Activated CD8-positive, alpha-beta memory T cell treated with anti-CD3 and anti-CD28 coated beads, Interleukin-2, amount 10 ng/mL, durations not matched to agents 7 days and 5 days (primary cell): ENCODE results near the gene EBF4. TPM values are rescaled to one million over a fixed set of nuclear protein-coding genes. Genes with fewer than 3 reads are reported as not detected.

Source experiments
- ATAC-seq: fragments of 150-1000 bp; cut with Tn5 transposase; one replicate; pipeline ENCODE4 v1.10.0; 2021; ENCODE audit warnings: moderate library complexity
- CTCF ChIA-PET: fragments of 350-600 bp; sonication (Branson Sonifier 250); formaldehyde crosslinking; loops from one replicate; lab custom pipeline; 2021; ENCODE audit warnings: antibody characterized with exemption; lab: Charles Lee
- DNase-seq: peaks from one replicate; pipeline ENCODE4 v3.0.0-alpha.2; 2020
- H3K27ac Mint-ChIP-seq: one replicate; pipeline ENCODE4 v1.8.0; 2021; ENCODE audit warnings: mild to moderate bottlenecking, mixed read lengths
- H3K27me3 Mint-ChIP-seq: one replicate; pipeline ENCODE4 v1.8.0; 2021; ENCODE audit warnings: mixed read lengths
- H3K36me3 Mint-ChIP-seq: one replicate; pipeline ENCODE4 v1.8.0; 2021; ENCODE audit warnings: mild to moderate bottlenecking, mixed read lengths
- H3K4me1 Mint-ChIP-seq: one replicate; pipeline ENCODE4 v1.8.0; 2021; ENCODE audit warnings: mixed read lengths
- H3K4me3 Mint-ChIP-seq: one replicate; pipeline ENCODE4 v1.8.0; 2021; ENCODE audit warnings: mild to moderate bottlenecking, moderate library complexity, mixed read lengths
- H3K9me3 Mint-ChIP-seq: one replicate; pipeline ENCODE4 v1.8.0; 2022; ENCODE audit warnings: low read depth, mixed read lengths
- total RNA-seq, 2 experiments: library from RNA; stranded (reverse); gene quantifications; one replicate each; pipeline ENCODE4 v1.2.3, GENCODE V29; 2021

EBF4 gene
- total RNA-seq, 2 experiments from 2014 or later = 1.3 to 3.1 TPM

- CTCF ChIA-PET = interaction anchor here (1.1 to 1.3 kb wide), 3 partner anchors 20 to 45 kb away, joined by 3 to 5 read pairs (median 4); no protein-coding TSS in a partner anchor
- peaks cover 19% of the 10 kb centered on the region for H3K4me1 Mint-ChIP-seq
- DNase-seq (no peak), ATAC-seq (no peak)
- H3K9me3 Mint-ChIP-seq = no peaks in the 10 kb centered on the region
- H3K27me3 Mint-ChIP-seq = peaks cover 8% of the 10 kb centered on the region
- no peaks in the 10 kb centered on the region for H3K36me3 Mint-ChIP-seq
- H3K4me3 Mint-ChIP-seq = no peak overlapping the region
- H3K27ac Mint-ChIP-seq = no peak overlapping the region
These were observed 16.1 kb downstream of the EBF4 start for GRCh38 chr20:2708665-2709064.

DNA sequence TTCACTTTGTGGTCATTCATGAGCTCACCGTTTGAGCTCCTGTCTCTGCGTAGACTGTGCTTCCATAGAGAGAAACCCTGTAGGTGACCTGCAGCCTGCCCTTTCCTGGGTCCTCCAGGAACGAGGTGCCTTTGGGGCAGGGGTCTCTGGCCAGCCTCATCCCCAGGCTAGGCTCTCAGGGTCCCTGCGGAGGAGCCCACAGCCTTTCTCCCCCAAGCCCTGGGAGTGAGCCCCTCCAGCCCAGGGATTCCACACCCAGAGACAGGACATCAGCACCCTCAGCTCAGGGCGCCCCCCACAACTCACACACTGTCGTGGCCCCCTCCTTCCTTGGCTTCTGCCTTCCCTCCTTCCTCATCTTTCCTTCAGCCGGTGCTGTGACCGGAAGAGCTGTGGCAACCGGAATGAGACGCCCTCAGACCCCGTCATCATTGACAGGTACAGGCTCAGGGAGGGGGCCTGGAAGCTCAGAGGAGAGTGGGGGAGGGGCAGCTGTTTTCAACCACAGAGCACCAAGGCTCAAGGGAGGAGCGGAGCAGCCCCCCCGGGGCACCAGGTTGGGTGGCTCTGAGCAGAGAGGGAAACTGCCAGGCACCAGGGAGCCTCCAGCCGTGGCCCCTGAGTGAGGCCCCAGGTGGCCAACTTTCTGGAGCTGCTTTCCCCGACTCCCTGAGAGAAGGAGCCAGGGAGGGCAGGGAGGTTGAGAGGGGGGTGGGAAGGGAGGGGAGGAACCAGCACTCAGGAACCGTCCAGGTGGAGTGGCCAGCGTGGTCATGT lies 16.8 kb downstream of the EBF4 start:
- H3K27ac Mint-ChIP-seq = no peak overlapping the region
- H3K27me3 Mint-ChIP-seq = peaks cover 8% of the 10 kb centered on the region

GRCh38 chr20:2713285-2713684 lies 20.7 kb downstream of the EBF4 start:
- Mint-ChIP-seq H3K4me3 (no peak overlapping the region), H3K9me3 (no peaks in the 10 kb centered on the region), H3K4me1 (peaks cover 3% of the 10 kb centered on the region), H3K27ac (no peak overlapping the region), H3K36me3 (no peaks in the 10 kb centered on the region), H3K27me3 (peaks cover 10% of the 10 kb centered on the region)
- DNase-seq (no peak), ATAC-seq (no peak)
- CTCF ChIA-PET = interaction anchor here (0.6 to 2.8 kb wide), 16 partner anchors 11 to 138 kb away, joined by 3 to 28 read pairs (median 4); partner anchors contain the start of gene NOP56

More for the DNA sequence above, 16.8 kb downstream of the EBF4 start:
- Mint-ChIP-seq H3K9me3 (no peaks in the 10 kb centered on the region), H3K4me1 (peaks cover 19% of the 10 kb centered on the region), H3K36me3 (no peaks in the 10 kb centered on the region), H3K4me3 (no peak overlapping the region)
- ATAC-seq (no peak), DNase-seq (no peak)
- CTCF ChIA-PET = interaction anchor here (1.0 to 3.2 kb wide), 5 partner anchors 16 to 344 kb away, joined by 3 to 13 read pairs (median 4); no protein-coding TSS in a partner anchor

GRCh38 chr20:2729251-2729713 lies 36.7 kb downstream of the EBF4 start:
- H3K4me1 Mint-ChIP-seq = peaks cover 7% of the 10 kb centered on the region
- peaks cover 8% of the 10 kb centered on the region for H3K36me3 Mint-ChIP-seq
- CTCF ChIA-PET = interaction anchor here (0.8 to 3.5 kb wide), 12 partner anchors 10 to 207 kb away, joined by 3 to 28 read pairs (median 4); no protein-coding TSS in a partner anchor
- H3K27ac Mint-ChIP-seq = peak overlapping the region; percentile 66
- peaks cover 5% of the 10 kb centered on the region for H3K9me3 Mint-ChIP-seq
- H3K27me3 Mint-ChIP-seq = peaks cover 41% of the 10 kb centered on the region
- no peak for DNase-seq
- peak; percentile 78 for ATAC-seq
- H3K4me3 Mint-ChIP-seq = no peak overlapping the region

GRCh38 chr20:2729791-2730190 lies 37.2 kb downstream of the EBF4 start:
- H3K27ac Mint-ChIP-seq = no peak overlapping the region
- peaks cover 7% of the 10 kb centered on the region for H3K4me1 Mint-ChIP-seq
- ATAC-seq = no peak
- no peak for DNase-seq
- CTCF ChIA-PET = interaction anchor here (0.7 to 3.5 kb wide), 9 partner anchors 12 to 122 kb away, joined by 3 to 28 read pairs (median 8); no protein-coding TSS in a partner anchor
- peaks cover 8% of the 10 kb centered on the region for H3K36me3 Mint-ChIP-seq
- no peak overlapping the region for H3K4me3 Mint-ChIP-seq
- H3K9me3 Mint-ChIP-seq = peaks cover 5% of the 10 kb centered on the region
- peaks cover 38% of the 10 kb centered on the region for H3K27me3 Mint-ChIP-seq

DNA sequence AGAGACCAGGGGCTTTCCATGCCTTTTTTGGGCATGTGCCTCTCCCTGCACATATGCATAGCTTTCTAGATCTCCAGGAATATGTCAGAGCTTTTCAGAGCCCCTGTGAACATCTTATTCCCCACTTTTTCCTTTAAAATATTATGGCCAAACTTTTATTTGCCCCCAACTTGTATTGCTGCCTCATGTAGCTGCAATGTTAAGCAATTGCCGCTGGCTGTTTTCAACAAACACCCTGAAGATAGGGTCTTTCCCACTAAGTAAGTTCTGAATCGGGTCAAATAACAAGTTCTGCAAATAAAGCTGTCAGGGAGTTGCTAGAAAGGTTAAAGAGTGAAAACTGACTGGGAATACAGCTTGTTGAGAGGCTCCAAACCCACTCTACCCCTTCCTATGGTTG lies 42.3 kb downstream of the EBF4 start:
- Mint-ChIP-seq H3K4me3 (no peak overlapping the region), H3K27me3 (peaks cover 20% of the 10 kb centered on the region), H3K27ac (no peak overlapping the region), H3K9me3 (peaks cover 5% of the 10 kb centered on the region), H3K36me3 (peaks cover 6% of the 10 kb centered on the region), H3K4me1 (no peaks in the 10 kb centered on the region)
- CTCF ChIA-PET = interaction anchor here (0.7 to 1.5 kb wide), 2 partner anchors 18 to 22 kb away, joined by 3 to 4 read pairs; no protein-coding TSS in a partner anchor
- DNase-seq (no peak), ATAC-seq (no peak)

- H3K27me3 Mint-ChIP-seq = peaks cover 20% of the 10 kb centered on the region
- H3K4me1 Mint-ChIP-seq = peaks cover 10% of the 10 kb centered on the region
- peaks cover 6% of the 10 kb centered on the region for H3K36me3 Mint-ChIP-seq
These were observed 43.9 kb downstream of the EBF4 start for GRCh38 chr20:2736441-2736840.

GRCh38 chr20:2738331-2739041 lies 45.9 kb downstream of the EBF4 start:
- CTCF ChIA-PET = interaction anchor here (1.5 to 6.5 kb wide), 2 partner anchors 25 to 51 kb away, joined by 3 to 101 read pairs; no protein-coding TSS in a partner anchor
- peaks cover under 1% of the 10 kb centered on the region for H3K36me3 Mint-ChIP-seq
- no peak overlapping the region for H3K27ac Mint-ChIP-seq
- no peaks in the 10 kb centered on the region for H3K9me3 Mint-ChIP-seq
- no peak for DNase-seq
- no peak for ATAC-seq
- peaks cover 18% of the 10 kb centered on the region for H3K27me3 Mint-ChIP-seq
- H3K4me3 Mint-ChIP-seq = no peak overlapping the region
- peaks cover 30% of the 10 kb centered on the region for H3K4me1 Mint-ChIP-seq

More at GRCh38 chr20:2736441-2736840, 43.9 kb downstream of the EBF4 start:
- DNase-seq (no peak), ATAC-seq (no peak)
- H3K4me3 Mint-ChIP-seq = no peak overlapping the region
- peaks cover 5% of the 10 kb centered on the region for H3K9me3 Mint-ChIP-seq
- no peak overlapping the region for H3K27ac Mint-ChIP-seq
- CTCF ChIA-PET = interaction anchor here (1.2 kb wide), 1 partner anchor 48 kb away, joined by 3 read pairs; no protein-coding TSS in a partner anchor

GRCh38 chr20:2739042-2739398 lies 46.4 kb downstream of the EBF4 start:
- no peak overlapping the region for H3K27ac Mint-ChIP-seq
- no peak for ATAC-seq
- peaks cover 30% of the 10 kb centered on the region for H3K4me1 Mint-ChIP-seq
- H3K9me3 Mint-ChIP-seq = no peaks in the 10 kb centered on the region
- no peak for DNase-seq
- no peaks in the 10 kb centered on the region for H3K36me3 Mint-ChIP-seq
- CTCF ChIA-PET = interaction anchor here (0.7 to 6.5 kb wide), 2 partner anchors 14 to 52 kb away, joined by 3 to 101 read pairs; no protein-coding TSS in a partner anchor
- peaks cover 19% of the 10 kb centered on the region for H3K27me3 Mint-ChIP-seq
- H3K4me3 Mint-ChIP-seq = no peak overlapping the region

GRCh38 chr20:2740702-2741101 lies 48.1 kb downstream of the EBF4 start:
- H3K27me3 Mint-ChIP-seq = peaks cover 11% of the 10 kb centered on the region
- DNase-seq (no peak), ATAC-seq (no peak)
- CTCF ChIA-PET = interaction anchor here (1.0 to 6.5 kb wide), 11 partner anchors 9 to 89 kb away, joined by 3 to 101 read pairs (median 8); partner anchors contain the start of genes EBF4 and NOP56
- H3K4me1 Mint-ChIP-seq = peaks cover 32% of the 10 kb centered on the region
- H3K4me3 Mint-ChIP-seq = no peak overlapping the region
- H3K9me3 Mint-ChIP-seq = no peaks in the 10 kb centered on the region
- no peak overlapping the region for H3K27ac Mint-ChIP-seq
- no peaks in the 10 kb centered on the region for H3K36me3 Mint-ChIP-seq

GRCh38 chr20:2741463-2741862 lies 48.9 kb downstream of the EBF4 start:
- peak; percentile 80 for DNase-seq
- H3K4me1 Mint-ChIP-seq = peaks cover 32% of the 10 kb centered on the region
- no peaks in the 10 kb centered on the region for H3K9me3 Mint-ChIP-seq
- H3K27ac Mint-ChIP-seq = peak overlapping the region; percentile 28
- peaks cover 11% of the 10 kb centered on the region for H3K27me3 Mint-ChIP-seq
- peak overlapping the region; percentile 2 for H3K4me3 Mint-ChIP-seq
- no peaks in the 10 kb centered on the region for H3K36me3 Mint-ChIP-seq
- ATAC-seq = peak; percentile 77
- CTCF ChIA-PET = interaction anchor here (0.7 to 6.5 kb wide), 25 partner anchors 8 to 124 kb away, joined by 3 to 101 read pairs (median 4); partner anchors contain the start of genes EBF4, NOP56, PCED1A and VPS16

DNA sequence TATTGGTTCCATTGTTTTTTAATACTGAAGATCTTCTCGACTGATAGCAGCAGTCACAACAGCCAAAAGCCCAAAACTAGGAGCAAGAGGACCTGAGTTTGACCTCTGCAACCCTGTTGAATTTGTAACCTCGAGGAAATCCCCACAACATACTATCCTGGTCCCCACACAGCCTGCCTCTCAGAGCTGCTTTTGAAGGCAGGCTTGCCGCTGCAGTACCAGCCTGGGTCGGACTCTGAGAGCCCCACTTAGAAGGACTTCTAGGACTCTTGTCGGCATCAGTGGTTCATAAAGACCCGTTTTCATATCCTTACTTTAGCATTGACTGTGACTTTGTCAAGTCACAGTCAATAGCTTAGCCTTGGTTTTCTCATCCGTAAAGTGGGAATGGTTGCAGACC lies 49.3 kb downstream of the EBF4 start:
- H3K27ac Mint-ChIP-seq = no peak overlapping the region
- peaks cover 32% of the 10 kb centered on the region for H3K4me1 Mint-ChIP-seq
- peaks cover 10% of the 10 kb centered on the region for H3K27me3 Mint-ChIP-seq
- CTCF ChIA-PET = interaction anchor here (0.7 to 6.5 kb wide), 25 partner anchors 9 to 124 kb away, joined by 3 to 101 read pairs (median 4); partner anchors contain the start of genes EBF4, NOP56, PCED1A and VPS16
- no peak for ATAC-seq
- H3K36me3 Mint-ChIP-seq = no peaks in the 10 kb centered on the region
- H3K4me3 Mint-ChIP-seq = peak overlapping the region; percentile 2
- H3K9me3 Mint-ChIP-seq = no peaks in the 10 kb centered on the region
- no peak for DNase-seq
